Activated effector memory CD4-positive, alpha-beta T cell treated with anti-CD3 and anti-CD28 coated beads, Interleukin-2, amount 50 U/mL, for 16 hours (primary cell): ENCODE results near the gene SRP68.

Experiments used
- DNase-seq: peaks from one replicate; pipeline ENCODE4 v3.0.0-alpha.2; 2020

Gene SRP68

DNA sequence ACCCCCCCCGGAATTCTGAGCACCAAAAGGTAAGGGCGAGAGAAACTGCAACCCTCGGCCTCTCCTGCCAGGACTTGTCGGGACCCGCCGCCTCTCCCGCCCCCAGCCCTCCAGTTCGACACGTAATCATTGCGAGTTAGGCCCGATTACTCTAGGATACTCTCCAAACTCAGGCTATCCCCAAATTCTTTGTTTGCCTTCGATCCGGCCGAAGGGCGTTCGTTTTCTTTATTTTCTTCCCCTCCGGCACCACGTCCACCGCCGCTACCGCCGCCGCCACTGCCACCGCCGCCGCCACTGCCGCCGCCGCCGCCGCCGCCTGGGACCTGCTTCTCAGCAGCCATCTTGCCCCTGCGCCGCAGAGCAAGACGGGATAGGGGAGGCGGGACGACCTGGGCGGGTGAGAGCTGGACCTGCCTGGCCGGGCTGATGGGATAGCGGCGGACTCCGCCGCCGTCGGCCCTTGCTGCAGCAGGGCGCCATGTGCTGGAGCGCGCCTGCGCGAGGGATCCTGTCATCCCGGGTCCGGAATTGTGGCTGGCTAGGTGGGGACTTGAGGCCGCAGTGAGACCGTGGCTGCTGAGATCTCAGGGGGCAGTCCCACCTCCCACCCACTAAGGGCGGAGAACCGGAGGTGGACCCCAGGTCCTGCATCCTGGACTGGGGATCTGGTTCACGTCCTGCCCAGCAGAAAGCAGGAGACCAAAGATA is at the start of gene SRP68:
SRP68 (minus strand) TSS at position 370 of the 711 bp plus-strand sequence; CDS start at position 344, 26 bp downstream.
- DNase-seq: peak; percentile 95

DNA sequence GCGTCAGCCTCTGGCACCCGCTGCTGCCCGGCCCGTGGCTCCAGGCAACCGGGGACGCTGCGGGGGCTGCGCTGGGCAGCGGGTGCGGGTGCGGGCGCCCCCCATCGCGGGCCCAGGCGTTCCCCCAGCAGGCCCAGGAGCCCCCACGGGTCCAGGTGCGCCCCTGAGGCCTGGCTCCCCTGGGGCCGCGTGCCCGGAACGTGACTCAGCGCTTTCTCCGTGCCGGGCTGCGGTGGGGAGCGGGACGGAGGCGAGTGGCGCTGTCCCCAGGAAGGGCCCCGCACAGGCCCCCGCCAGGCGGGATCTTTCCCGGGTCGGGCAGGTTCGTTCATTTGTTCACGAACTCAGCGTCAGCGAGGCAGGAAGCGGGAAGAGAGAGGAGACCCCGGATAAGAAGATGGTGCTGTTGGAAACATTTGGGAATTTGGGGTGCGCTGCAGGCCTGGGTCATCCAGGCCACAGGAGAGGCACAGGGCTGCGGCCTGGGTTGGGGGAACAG is 49.7 kb upstream of the SRP68 start:
- DNase-seq: no peak

DNA sequence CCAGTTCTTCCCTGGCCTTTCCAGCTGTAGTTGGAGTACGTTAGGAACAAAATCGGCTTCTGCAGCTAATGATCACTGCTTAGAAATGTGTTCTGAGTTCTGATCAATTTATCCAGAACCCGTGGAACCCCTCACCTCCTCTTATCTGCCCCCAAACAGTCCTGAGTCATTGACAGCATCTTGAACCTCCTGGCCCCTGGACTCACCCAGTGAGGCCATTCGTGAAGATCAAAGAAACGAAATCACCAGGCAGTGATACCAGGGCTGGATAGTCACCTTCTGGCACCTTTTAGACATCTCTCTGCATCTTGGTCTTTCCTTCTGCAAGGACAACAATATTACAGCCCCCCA is 48.3 kb upstream of the SRP68 start:
- DNase-seq: no peak

DNA sequence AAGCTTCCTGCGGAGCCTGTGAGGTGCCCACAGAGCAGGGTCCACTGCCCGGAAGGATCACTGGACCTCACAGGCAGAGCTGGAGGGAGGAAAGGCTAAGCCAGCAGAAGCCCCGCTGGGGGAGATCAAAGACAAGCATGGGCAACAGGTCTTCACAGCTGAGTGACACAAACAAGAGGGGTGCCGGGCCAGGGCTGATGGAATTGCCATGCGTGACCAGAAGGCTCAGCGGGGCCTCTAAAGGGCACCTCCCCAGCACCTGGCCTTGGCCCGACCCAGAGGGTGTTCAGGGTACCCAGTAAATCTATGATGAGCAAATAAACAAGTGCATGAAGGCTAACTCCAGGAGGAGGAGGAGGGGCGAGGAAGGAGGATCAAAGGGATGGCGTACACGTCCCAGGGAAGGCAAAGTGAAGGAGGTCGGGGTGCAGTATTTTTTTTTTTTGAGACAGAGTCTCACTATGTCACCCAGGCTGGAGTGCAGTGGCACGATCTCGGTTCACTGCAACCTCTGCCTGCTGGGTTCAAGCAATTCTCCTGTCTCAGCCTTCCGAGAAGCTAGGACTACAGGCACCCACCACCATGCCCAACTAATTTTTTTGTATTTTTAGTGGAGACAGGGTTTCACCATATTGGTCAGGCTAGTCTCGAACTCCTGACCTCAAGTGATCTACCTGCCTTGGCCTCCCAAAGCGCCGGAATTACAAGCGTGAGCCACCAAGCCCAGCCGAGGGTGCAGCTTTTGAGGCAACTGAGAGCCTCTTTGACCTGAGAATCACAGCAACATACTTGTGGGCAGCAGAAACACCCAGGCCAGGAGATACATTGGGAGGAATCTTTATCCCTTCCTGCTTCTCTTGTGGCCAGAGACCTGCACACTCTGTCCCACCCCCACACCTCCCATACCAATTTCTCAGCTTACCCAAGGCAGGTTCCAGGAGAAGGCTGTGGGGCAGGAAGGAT is 47.4 kb upstream of the SRP68 start:
- no peak for DNase-seq

DNA sequence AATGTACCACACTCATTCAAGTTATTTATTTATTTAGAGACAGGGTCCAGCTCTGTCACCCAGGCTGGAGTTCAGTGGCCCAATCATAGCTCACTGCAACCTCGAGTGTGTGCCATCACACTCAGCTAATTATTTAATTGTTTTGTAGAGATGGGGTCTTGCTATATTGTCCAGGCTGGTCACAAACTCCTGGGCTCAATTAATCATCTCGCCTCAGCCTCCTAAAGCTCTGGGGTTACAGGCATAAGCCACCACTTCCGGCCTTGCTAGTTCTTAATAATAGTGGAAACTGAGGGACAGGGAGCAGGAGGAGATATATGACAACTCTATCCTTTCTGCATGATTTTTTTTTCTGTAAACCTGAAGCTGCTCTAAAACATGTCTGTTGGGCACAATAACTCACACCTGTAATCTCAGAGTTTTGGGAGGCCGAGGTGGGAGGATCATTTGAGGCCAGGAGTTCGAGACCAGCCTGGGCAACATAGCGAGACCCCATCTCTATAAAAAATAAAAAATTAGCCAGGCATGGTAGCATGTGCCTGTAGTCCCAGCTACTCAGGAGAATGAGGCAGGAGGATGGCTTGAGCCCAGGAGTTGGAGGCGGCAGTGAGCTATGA is 42.9 kb upstream of the SRP68 start:
- DNase-seq: no peak

DNA sequence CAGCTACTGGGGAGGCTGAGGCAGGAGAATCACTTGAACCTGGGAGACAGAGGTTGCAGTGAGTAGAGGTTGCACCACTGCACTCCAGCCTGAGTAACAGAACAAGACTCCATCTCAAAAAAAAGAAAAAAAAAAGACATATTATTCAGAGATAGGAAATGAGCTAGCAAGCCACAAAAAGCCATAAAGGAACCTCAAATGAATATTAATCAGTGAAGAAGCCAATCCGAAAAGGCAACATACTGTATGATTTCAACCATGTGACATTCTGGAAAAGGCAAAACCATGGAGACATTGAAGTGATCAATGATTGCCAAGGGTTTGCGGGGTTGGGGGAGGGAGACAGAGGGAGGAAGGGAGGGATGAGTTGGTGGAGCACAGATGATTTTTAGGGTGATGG is 39.6 kb upstream of the SRP68 start:
- DNase-seq: no peak

DNA sequence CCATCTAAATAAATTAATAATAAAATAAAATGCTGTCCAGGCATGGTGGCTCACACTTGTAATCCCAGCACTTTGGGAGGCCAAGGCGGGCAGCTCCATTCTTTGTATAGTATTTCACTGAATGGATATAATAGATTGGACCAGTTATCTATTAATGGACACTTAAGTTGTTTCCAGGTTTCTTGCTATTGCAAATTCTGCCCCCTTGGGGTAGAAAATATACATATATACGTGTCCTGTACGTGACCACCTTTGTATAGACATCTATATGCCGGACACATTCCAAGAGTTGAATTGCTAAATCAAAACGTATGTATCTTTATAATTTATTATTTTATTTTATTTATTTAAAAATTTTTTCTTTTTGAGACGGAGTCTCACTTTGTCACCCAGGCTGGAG is 35.2 kb upstream of the SRP68 start:
- no peak for DNase-seq

DNA sequence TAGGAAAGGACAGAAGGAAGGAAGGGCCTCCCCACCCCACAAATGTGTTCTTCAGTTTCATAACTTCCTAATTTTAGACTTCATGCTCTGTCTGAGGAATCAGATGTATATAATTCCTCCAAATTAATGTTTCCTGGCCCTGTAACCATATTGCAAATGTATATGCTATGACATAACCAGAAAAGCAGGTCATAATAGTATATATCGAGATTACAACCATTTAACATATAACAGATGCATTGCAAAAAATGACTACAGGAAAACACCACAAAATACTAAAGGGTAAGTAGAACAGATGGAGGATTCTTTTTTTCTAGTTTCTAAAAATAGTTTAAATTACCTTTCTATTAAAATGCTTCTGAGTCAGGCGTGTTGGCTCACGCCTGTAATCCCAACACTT is 34.4 kb upstream of the SRP68 start:
- no peak for DNase-seq

DNA sequence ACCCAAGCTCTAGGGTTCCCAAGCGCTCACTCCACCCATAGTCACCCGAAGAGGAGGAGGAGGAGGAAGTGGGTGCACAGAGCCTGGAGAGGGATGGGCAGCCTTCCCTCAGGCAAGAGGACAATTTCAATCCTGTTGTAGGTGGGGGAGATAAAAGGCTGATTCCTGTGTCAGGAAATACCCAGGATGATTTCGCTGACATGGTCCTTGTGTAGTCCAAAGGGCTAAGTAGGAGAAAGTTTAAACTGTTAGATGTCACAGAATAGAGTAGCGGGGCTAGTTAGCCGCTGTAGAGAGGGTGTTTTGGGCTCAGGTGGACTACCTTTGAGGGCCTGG is 32.5 kb upstream of the SRP68 start:
- no peak for DNase-seq

DNA sequence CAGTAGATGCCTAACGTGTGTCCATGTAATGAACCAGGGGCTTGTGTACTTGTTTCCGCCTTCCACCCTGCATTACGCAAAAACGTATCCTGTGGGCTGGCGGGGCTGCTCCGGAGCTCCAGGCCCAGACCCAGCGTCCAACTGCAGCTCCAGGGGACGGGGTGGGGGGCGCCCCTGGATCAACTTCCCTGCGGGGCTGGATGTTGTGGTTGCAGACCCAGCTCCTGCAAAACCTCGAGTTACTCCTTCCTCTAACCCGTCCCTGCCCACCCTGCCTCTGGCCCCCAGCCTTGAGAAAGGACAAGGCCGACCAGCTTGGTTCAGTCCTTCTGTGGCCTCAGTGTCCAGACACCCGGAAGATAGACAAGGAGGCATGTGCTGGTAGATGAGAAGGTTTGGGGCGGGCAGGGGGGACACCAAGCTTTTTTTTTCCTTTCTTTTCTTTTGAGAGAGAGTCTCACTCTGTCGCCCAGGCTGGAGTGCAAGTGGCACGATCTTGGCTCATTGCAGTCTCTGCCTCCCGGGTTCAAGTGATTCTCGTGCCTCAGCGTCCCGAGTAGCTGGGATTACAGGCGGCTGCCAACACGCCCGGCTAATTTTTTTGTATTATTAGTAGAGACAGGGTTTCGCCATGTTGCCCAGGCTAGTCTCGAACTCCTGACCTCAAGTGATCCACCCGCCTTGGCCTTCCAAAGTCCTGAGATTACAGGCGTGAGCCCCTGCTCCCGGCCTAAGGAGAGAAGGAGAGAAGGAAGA is 32.0 kb upstream of the SRP68 start:
- DNase-seq: no peak

DNA sequence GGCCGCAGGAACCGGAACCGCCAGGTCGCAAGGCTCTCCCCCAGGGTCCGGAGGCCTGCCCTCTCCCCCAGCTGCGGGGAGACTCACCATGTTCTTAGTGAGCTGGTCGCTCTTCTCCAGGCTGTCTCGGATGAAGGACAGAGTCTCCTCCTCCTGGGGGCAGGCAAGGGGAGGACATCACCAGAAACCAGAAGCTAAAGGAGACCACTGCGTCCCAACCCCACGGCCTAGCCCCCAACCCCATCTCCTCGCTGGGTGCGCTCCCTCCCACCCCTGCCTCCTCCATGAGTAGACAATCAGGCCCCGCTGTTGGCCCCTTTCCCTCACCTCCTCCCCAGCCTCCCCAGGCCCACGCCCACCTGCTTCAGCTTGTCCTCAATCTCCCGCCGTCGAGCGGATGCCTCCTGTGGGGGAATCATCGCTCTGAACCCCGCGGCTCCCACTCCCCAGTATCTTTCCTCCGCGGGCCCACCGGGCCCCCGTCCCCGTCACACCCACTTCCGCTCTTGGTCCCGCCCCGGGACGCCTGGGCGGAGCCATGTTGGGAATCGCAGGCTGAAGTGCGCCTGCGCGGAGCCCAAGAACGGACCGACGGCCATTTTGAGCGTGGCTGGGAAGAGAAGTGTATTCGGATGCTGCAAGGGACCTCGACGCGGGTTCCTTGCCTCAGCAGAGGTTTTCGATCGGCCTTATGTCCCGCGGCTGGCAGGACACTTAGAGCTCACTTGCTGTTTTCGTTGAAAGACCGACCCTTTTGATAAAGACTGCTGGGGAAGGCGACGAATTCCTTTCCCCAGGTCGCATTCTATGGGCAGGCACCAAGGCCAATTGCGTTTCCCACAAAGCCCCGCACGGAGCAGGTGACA is 31.2 kb upstream of the SRP68 start, which contains the start of gene EXOC7:
EXOC7 (minus strand) TSS at position 514 of the 866 bp plus-strand sequence; CDS start at position 419, 95 bp downstream.
- DNase-seq: peak; percentile 97

DNA sequence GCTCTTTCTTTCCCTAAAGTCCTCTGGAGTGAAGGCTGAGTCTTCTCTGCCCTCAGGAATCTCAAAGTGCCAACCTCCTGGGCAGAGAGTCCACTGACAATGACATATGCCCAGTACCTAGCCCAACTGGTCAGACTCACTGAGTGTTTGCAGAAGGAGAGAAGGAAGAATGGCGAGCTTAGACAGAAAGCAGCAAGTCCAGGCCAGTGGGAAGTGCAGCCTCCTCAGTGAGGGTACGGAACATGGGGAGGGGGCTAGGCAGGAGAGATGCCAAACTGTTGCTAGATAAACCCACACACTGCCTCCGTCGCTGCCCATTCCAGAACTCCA is 30.6 kb upstream of the SRP68 start:
- no peak for DNase-seq

DNA sequence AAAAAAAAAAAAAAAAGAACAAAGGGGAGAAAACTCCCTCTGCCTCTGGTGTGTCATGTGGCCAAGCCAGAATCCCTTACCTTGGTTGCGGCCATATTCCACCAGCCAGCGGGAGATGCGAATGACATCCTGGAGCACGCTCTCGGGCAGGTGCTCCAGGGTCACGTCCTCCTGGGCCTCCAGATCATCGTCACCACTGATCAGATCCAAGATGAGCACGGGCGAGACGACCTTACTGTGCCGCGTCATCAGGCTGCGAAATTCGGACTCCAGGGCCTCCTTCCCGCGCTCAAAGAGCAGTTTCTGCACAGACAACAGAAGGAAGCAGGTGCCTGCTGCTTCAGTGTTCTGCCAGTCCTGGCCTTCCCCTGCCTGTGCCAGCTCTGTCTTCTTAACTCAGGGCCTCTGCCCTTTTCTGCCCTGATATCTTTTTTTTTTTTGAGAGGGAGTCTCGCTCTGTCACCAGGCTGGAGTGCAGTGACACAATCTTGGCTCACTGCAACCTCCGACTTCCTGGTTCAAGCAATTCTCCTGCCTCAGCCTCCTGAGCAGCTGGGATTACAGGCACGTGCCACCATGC is 25.5 kb upstream of the SRP68 start:
- no peak for DNase-seq

DNA sequence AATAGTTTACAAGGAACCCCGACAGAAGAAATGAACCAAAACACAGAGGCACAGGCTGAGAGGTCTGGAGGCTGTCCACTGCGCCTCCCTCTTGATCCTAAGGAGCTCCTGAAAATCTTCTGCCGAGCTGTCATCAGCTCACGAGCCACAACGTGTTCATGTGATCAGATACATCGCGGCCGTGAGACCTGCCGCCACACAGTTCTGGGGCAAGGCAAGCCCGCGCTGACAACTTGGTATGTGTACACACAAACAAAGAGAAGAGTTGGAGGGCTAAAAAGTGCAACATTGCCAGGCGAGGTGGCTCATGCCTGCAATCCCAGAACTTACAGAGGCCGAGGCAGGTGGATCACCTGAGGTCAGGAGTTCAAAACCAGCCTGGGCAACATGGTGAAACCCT is 23.6 kb upstream of the SRP68 start:
- no peak for DNase-seq

DNA sequence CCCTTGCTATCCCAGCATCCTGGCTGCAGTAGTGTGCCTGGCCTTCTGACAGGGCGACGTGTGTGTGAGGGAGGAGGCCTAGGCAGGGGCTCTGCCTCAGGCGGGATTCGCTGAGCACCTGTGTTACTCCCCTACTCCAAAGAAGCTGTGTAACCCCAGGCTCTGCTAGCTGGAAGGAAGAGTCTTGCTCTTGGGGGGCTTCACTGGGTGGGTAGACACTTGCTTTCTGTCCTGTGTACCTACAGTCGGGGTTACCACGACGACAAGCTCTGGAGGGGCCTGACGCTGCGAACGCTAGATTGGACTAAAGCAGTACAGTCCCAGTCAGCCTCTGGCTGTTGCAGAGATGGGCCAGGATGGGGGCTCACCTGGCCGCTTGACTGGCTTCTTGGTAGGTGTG is 21.7 kb upstream of the SRP68 start:
- DNase-seq: no peak

DNA sequence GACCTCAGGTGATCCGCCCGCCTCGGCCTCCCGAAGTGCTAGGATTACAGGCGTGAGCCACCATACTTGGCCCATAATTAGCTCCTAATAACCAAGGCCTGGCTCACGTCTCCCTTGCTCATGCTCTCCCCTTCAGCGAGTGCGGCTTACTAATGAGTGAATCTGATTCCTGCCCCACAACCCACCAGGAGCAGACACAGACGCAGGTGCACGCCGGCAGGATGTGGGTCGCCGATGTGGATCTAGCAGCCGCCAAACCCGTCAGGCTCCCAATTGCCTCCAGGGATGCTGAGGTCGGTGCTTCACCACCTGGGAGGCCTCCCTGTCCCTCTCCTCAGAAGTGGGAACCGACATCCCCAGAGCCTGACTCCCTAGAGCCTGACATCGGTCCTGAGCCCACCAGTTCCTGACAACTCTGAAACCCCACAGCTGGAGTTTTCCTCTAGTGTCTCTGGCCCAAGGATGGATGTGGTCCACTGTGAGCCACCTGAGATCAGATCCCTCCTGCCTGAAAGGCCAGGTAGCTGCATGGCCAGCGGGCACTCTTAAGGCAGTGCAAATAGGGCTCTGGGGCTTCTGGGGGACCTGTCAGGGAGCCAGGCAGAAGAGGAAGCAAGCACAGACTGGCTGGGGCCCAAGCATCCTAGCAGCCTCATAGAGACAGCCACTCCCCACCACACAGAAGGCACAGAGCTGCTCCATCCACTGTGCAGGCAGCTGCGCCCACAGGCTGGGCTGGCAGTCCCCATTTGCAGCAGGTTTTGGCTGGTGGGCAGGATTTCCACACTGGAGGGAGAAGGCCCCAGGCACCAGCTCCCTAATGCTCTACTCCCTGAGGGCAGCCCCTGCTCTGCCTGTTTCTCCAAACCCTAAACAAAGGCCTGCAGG is 20.5 kb upstream of the SRP68 start:
- DNase-seq: no peak

DNA sequence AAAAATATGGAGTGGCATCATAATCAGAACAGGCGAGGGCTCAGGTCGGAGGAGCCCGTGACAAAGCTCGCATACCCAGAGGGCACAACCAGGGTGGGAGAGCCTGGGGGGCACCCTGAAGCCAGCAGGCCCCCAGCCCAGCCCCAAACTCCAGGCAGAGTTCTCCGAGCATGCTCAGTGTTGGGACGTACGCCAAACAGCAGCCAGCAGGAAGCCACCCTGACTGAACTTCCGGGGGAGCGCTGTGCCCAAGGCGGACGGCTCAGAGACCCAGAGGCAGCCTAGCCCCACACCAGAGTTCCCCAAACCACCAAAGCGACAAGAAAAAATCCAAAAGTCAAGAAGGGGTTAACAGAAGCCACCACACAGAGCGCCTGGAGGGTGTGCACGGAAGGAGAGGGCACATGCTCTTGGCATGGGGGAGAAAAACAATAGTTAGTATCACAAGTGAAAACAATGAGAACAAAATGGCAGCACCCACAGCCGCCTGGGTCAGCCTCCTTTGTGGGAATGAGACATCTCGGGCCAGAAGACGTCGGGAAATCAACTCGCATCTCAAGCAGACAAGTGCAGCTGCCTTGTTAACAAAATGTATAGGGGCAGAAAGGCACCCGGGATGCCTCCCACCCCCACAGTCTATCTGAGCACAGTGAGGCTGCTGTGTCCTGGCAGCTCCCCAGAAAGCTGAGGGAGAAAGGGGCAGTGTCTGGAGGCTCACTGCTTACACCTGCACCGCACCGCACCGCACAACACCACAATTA is 19.4 kb upstream of the SRP68 start:
- no peak for DNase-seq

DNA sequence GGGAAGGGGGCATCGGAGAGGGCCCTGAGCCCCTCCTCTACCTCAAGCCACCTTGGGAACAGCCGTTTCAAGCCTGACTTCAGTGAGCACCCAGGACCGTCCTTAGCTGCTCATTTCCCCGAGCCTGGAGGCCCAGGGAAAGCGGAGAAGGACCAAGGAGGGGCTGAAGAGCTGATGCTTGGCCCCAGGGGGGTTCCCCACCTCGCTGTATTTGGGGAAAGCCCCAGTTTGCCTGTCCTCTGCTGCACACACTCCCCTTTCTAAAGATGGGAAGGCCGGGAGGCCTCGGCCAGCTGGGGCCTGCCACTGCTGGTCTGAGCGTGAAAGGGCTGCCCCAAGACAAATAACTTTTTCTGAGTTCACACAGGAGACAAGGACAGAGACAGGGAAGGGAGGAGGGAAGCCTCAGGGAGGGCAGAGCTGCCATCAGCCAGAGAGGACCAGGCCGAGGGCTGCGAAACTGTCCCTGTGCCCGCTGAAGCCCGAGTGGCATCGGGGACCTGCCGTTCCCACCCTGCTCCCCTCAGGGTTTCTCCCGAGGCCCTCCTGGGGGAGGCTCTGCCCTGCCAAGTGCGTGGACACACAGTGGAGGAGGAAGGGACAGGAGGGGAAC is 18.3 kb upstream of the SRP68 start:
- no peak for DNase-seq
